GM23338 (cell line): ENCODE data around the gene KIAA1328. TPM values are rescaled to one million over a fixed set of nuclear protein-coding genes. Genes with fewer than 3 reads are reported as not detected.

Experiments
- NANOG ChIP-seq: IDR thresholded peaks from 2 replicates; pipeline ENCODE4 v1.6.1; 2016; ENCODE audit warnings: antibody characterized with exemption, borderline replicate concordance
- ZNF114 ChIP-seq: fragments of 250-450 bp; sonication (Bioruptor Pico); IDR thresholded peaks from 2 replicates; pipeline ENCODE4 v1.5.0; 2020; ENCODE audit warnings: mild to moderate bottlenecking, moderate library complexity
- polyA plus RNA-seq: library from polyadenylated mRNA; unstranded; fragments of >200 nt; fragmentation: Nextera tagmentation; extraction: Ambion mirVana; gene quantifications from 2 replicates; pipeline ENCODE4 v1.2.1, GENCODE V29; 2016
- total RNA-seq: library from RNA; depleted of rRNA; stranded (reverse); fragments of >200 nt; shearing (Covaris generic); gene quantifications from 2 replicates; pipeline ENCODE4 v1.2.3, GENCODE V29; 2014
- TF ChIP-seq, protein P1 (sequence below): fragments of 250-450 bp; sonication (Bioruptor Pico); IDR thresholded peaks from 2 replicates; pipeline ENCODE4 v1.5.0; 2020; ENCODE audit warnings: mild to moderate bottlenecking, moderate library complexity
- TF ChIP-seq, protein P2 (sequence below): IDR thresholded peaks from one replicate; pipeline ENCODE4 v1.6.1; 2018; ENCODE audit warnings: antibody characterized with exemption; ENCODE audit not compliant: unreplicated experiment
- TF ChIP-seq, protein P3 (sequence below): IDR thresholded peaks from 2 replicates; pipeline ENCODE4 v1.6.1; 2016; ENCODE audit warnings: antibody characterized with exemption

KIAA1328 gene
- total and polyA plus RNA-seq, 2 experiments from 2014 or later: 5.2 to 8.4 TPM

DNA sequence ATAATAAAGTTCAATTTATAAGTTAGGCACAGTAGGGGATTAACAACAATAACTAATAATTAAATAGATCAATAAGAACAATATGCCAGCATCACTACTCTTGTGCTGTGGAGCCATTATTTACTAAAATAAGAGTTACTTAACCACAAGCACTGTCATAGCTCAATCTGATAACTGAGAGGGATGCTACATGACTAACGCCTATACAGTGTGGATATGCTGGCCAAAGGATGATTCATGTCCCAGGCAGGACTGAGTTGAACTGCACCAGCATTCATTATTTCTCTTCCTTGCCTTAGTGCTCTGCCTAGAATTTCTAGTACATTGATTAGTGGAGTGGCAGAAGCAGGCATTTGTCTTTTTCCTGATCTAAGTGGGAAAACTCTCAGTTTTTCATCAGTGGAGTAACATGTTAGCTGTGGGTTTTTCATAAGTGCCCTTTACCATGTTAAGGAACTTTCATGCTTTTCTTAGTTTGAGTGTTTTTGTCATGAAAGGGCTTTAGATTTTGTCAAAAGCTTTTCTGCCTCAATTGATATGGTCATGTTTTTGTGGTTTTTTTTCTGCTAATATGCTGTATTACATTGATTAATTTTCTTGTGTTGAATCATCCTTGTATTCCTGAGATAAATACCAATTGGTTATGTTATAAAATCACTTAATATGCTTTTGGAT lies 21.7 kb downstream of the KIAA1328 start (continued):
- TF ChIP-seq, protein P1, sequence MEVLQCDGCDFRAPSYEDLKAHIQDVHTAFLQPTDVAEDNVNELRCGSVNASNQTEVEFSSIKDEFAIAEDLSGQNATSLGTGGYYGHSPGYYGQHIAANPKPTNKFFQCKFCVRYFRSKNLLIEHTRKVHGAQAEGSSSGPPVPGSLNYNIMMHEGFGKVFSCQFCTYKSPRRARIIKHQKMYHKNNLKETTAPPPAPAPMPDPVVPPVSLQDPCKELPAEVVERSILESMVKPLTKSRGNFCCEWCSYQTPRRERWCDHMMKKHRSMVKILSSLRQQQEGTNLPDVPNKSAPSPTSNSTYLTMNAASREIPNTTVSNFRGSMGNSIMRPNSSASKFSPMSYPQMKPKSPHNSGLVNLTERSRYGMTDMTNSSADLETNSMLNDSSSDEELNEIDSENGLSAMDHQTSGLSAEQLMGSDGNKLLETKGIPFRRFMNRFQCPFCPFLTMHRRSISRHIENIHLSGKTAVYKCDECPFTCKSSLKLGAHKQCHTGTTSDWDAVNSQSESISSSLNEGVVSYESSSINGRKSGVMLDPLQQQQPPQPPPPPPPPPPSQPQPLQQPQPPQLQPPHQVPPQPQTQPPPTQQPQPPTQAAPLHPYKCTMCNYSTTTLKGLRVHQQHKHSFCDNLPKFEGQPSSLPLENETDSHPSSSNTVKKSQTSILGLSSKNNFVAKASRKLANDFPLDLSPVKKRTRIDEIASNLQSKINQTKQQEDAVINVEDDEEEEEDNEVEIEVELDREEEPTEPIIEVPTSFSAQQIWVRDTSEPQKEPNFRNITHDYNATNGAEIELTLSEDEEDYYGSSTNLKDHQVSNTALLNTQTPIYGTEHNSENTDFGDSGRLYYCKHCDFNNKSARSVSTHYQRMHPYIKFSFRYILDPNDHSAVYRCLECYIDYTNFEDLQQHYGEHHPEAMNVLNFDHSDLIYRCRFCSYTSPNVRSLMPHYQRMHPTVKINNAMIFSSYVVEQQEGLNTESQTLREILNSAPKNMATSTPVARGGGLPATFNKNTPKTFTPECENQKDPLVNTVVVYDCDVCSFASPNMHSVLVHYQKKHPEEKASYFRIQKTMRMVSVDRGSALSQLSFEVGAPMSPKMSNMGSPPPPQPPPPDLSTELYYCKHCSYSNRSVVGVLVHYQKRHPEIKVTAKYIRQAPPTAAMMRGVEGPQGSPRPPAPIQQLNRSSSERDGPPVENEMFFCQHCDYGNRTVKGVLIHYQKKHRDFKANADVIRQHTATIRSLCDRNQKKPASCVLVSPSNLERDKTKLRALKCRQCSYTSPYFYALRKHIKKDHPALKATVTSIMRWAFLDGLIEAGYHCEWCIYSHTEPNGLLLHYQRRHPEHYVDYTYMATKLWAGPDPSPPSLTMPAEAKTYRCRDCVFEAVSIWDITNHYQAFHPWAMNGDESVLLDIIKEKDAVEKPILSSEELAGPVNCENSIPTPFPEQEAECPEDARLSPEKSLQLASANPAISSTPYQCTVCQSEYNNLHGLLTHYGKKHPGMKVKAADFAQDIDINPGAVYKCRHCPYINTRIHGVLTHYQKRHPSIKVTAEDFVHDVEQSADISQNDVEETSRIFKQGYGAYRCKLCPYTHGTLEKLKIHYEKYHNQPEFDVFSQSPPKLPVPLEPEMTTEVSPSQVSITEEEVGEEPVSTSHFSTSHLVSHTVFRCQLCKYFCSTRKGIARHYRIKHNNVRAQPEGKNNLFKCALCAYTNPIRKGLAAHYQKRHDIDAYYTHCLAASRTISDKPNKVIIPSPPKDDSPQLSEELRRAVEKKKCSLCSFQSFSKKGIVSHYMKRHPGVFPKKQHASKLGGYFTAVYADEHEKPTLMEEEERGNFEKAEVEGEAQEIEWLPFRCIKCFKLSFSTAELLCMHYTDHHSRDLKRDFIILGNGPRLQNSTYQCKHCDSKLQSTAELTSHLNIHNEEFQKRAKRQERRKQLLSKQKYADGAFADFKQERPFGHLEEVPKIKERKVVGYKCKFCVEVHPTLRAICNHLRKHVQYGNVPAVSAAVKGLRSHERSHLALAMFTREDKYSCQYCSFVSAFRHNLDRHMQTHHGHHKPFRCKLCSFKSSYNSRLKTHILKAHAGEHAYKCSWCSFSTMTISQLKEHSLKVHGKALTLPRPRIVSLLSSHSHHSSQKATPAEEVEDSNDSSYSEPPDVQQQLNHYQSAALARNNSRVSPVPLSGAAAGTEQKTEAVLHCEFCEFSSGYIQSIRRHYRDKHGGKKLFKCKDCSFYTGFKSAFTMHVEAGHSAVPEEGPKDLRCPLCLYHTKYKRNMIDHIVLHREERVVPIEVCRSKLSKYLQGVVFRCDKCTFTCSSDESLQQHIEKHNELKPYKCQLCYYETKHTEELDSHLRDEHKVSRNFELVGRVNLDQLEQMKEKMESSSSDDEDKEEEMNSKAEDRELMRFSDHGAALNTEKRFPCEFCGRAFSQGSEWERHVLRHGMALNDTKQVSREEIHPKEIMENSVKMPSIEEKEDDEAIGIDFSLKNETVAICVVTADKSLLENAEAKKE (CRISPR knock-in tag): no peak
- TF ChIP-seq NANOG (no peak), ZNF114 (CRISPR knock-in tag) (no peak)
- TF ChIP-seq, protein P2, sequence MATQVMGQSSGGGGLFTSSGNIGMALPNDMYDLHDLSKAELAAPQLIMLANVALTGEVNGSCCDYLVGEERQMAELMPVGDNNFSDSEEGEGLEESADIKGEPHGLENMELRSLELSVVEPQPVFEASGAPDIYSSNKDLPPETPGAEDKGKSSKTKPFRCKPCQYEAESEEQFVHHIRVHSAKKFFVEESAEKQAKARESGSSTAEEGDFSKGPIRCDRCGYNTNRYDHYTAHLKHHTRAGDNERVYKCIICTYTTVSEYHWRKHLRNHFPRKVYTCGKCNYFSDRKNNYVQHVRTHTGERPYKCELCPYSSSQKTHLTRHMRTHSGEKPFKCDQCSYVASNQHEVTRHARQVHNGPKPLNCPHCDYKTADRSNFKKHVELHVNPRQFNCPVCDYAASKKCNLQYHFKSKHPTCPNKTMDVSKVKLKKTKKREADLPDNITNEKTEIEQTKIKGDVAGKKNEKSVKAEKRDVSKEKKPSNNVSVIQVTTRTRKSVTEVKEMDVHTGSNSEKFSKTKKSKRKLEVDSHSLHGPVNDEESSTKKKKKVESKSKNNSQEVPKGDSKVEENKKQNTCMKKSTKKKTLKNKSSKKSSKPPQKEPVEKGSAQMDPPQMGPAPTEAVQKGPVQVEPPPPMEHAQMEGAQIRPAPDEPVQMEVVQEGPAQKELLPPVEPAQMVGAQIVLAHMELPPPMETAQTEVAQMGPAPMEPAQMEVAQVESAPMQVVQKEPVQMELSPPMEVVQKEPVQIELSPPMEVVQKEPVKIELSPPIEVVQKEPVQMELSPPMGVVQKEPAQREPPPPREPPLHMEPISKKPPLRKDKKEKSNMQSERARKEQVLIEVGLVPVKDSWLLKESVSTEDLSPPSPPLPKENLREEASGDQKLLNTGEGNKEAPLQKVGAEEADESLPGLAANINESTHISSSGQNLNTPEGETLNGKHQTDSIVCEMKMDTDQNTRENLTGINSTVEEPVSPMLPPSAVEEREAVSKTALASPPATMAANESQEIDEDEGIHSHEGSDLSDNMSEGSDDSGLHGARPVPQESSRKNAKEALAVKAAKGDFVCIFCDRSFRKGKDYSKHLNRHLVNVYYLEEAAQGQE: no peak
- TF ChIP-seq, protein P3, sequence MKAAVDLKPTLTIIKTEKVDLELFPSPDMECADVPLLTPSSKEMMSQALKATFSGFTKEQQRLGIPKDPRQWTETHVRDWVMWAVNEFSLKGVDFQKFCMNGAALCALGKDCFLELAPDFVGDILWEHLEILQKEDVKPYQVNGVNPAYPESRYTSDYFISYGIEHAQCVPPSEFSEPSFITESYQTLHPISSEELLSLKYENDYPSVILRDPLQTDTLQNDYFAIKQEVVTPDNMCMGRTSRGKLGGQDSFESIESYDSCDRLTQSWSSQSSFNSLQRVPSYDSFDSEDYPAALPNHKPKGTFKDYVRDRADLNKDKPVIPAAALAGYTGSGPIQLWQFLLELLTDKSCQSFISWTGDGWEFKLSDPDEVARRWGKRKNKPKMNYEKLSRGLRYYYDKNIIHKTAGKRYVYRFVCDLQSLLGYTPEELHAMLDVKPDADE: no peak
